GM18498 (cell line): ENCODE data around the gene COQ10B.

ENCODE experiments used
- ATAC-seq: cut with Tn5 transposase; IDR thresholded peaks from one replicate; pipeline ENCODE4 v1.9.1; 2021; ENCODE audit warnings: mild to moderate bottlenecking, moderate library complexity; ENCODE audit not compliant: unreplicated experiment

Gene COQ10B

GRCh38 chr2:197499594-197500502, 46.5 kb downstream of the COQ10B start, which contains the start of the genes HSPD1 and HSPE1:
HSPD1 (minus strand) TSS chr2:197499840; CDS start chr2:197498848, 992 bp downstream.
HSPE1 (plus strand) TSS chr2:197500379; CDS start chr2:197500437, 58 bp downstream.
- peak; percentile 85 for ATAC-seq

GRCh38 chr2:197500503-197501131, 47.3 kb downstream of the COQ10B start:
- peak; percentile 11 for ATAC-seq

- ATAC-seq, result no peak
Measured at GRCh38 chr2:197502201-197502600, 48.8 kb downstream of the COQ10B start.

- ATAC-seq, result no peak
Measured at GRCh38 chr2:197502685-197503084, 49.3 kb downstream of the COQ10B start.

- no peak for ATAC-seq
Measured at GRCh38 chr2:197504000-197504399, 50.6 kb downstream of the COQ10B start.

GRCh38 chr2:197504512-197504911, 51.2 kb downstream of the COQ10B start:
- ATAC-seq, result no peak

GRCh38 chr2:197506658-197507057, 53.3 kb downstream of the COQ10B start:
- ATAC-seq, result no peak

- no peak for ATAC-seq
Measured at GRCh38 chr2:197513915-197514314, 60.6 kb downstream of the COQ10B start.

- ATAC-seq, result no peak
Measured at GRCh38 chr2:197514754-197515153, 61.4 kb downstream of the COQ10B start.

GRCh38 chr2:197515315-197515738, 62.0 kb downstream of the COQ10B start:
- peak; percentile 3 for ATAC-seq

- peak; percentile 95 for ATAC-seq
Measured at GRCh38 chr2:197515739-197516392, 62.5 kb downstream of the COQ10B start, which contains the start of gene MOB4. MOB4 (plus strand) TSS chr2:197516066; CDS start chr2:197516087, 21 bp downstream.

- ATAC-seq, result peak; percentile 14
Measured at GRCh38 chr2:197516393-197516761, 63.0 kb downstream of the COQ10B start.

- no peak for ATAC-seq
Measured at GRCh38 chr2:197517150-197517549, 63.8 kb downstream of the COQ10B start.
